A673 (cell line): ENCODE data around the gene MYOG.

Source experiments
- CTCF ChIP-seq: fragments of 300-800, 200-600 bp; sonication (generic); conservative IDR thresholded peaks from 2 replicates; pipeline ENCODE4 v1.5.1; 2017; ENCODE audit warnings: low read depth, mild to moderate bottlenecking, antibody characterized with exemption, low read length, moderate library complexity, mixed read lengths
- EZH2 ChIP-seq: fragments of 200-600 bp; sonication (generic); IDR thresholded peaks from 2 replicates; pipeline ENCODE4 v1.6.1; 2017; ENCODE audit warnings: borderline replicate concordance, low read depth, mild to moderate bottlenecking, mixed read lengths, antibody characterized with exemption, low read length; ENCODE audit not compliant: poor library complexity, severe bottlenecking

GRCh38 chr1:203099805-203100515 lies 14.1 kb upstream of the MYOG start:
- no peak for TF ChIP-seq CTCF
- TF ChIP-seq EZH2, result no peak
